Upper lobe of right lung (tissue), 1 donor: ENCODE measurements around the gene TMSB10. TPM values are rescaled to one million over a fixed set of nuclear protein-coding genes. Genes with fewer than 3 reads are reported as not detected.
"Not testable (repeated sequence)": the region's sequence is repeated elsewhere in the genome, so short reads cannot be mapped to it uniquely, and the experiment has no call there.

Source experiments
- ATAC-seq: fragments of 200-7000 bp; cut with Tn5 transposase; one replicate; pipeline ENCODE4 v1.9.1; 2020; ENCODE audit warnings: mild to moderate bottlenecking, moderate library complexity
- DNase-seq: peaks from one replicate; pipeline ENCODE4 v3.0.0-alpha.2; 2020
- H3K27ac ChIP-seq: fragments of 200-600 bp; one replicate; pipeline ENCODE4 v1.8.0; 2022
- H3K27me3 ChIP-seq: fragments of 200-600 bp; one replicate; pipeline ENCODE4 v1.8.0; 2022; ENCODE audit warnings: mild to moderate bottlenecking
- H3K36me3 ChIP-seq: fragments of 200-600 bp; one replicate; pipeline ENCODE4 v1.8.0; 2022
- H3K4me1 ChIP-seq: fragments of 200-600 bp; one replicate; pipeline ENCODE4 v1.8.0; 2022
- H3K4me3 ChIP-seq: fragments of 200-600 bp; one replicate; pipeline ENCODE4 v1.8.0; 2022; ENCODE audit warnings: mild to moderate bottlenecking
- H3K9me3 ChIP-seq: fragments of 200-600 bp; one replicate; pipeline ENCODE4 v1.8.0; 2022
- CTCF ChIP-seq: fragments of 200-600 bp; IDR thresholded peaks from one replicate; pipeline ENCODE4 v1.8.0; 2022; ENCODE audit warnings: antibody characterized with exemption
- intact Hi-C: fragments of 100-400 bp; cut with DNase I; formaldehyde crosslinking; loops from one replicate; pipeline ENCODE4 v1.11.0; 2022
- total RNA-seq: library from RNA; stranded (reverse); fragmentation: NEBNext Ultra II Directional; extraction: Animal tissue kit (Norgen Biotek cat#: 25700); gene quantifications from one replicate; pipeline ENCODE4 v1.2.1, GENCODE V29; 2021
- donor health status: DM: no; HTN: yes; CAD: no; lungs with severe emphysema.

TMSB10 gene
- total RNA-seq, 1 donor from 2014 or later, result 1,558 TPM

GRCh38 chr2:84940088-84940470 lies 34.6 kb downstream of the TMSB10 start:
- Histone ChIP-seq H3K27ac (peak overlapping the region; percentile 36), H3K4me1 (no peaks in the 10 kb centered on the region), H3K9me3 (no peaks in the 10 kb centered on the region), H3K27me3 (no peaks in the 10 kb centered on the region), H3K4me3 (no peak overlapping the region), H3K36me3 (no peaks in the 10 kb centered on the region)
- no peak for DNase-seq
- TF ChIP-seq CTCF, result no peak
- no peak for ATAC-seq
- intact Hi-C loops, result no loop called here

GRCh38 chr2:84940831-84941412 lies 35.5 kb downstream of the TMSB10 start:
- Histone ChIP-seq H3K27me3 (no peaks in the 10 kb centered on the region), H3K4me3 (no peak overlapping the region), H3K9me3 (no peaks in the 10 kb centered on the region), H3K27ac (no peak overlapping the region), H3K36me3 (no peaks in the 10 kb centered on the region), H3K4me1 (peaks cover 3% of the 10 kb centered on the region)
- no peak for TF ChIP-seq CTCF
- ATAC-seq (peak; percentile 19), DNase-seq (no peak)
- intact Hi-C loops, result no loop called here

- H3K9me3 ChIP-seq, result no peaks in the 10 kb centered on the region
- TF ChIP-seq CTCF, result no peak
- H3K27ac ChIP-seq, result no peak overlapping the region
- intact Hi-C loops, result no loop called here
- DNase-seq (no peak), ATAC-seq (no peak)
- no peak overlapping the region for H3K4me3 ChIP-seq
- no peaks in the 10 kb centered on the region for H3K27me3 ChIP-seq
- H3K4me1 ChIP-seq, result peaks cover 3% of the 10 kb centered on the region
- no peaks in the 10 kb centered on the region for H3K36me3 ChIP-seq
Measured at GRCh38 chr2:84942166-84942565, 36.7 kb downstream of the TMSB10 start.

- TF ChIP-seq CTCF, result no peak
- no peaks in the 10 kb centered on the region for H3K27me3 ChIP-seq
- no peak overlapping the region for H3K4me3 ChIP-seq
- H3K36me3 ChIP-seq, result no peaks in the 10 kb centered on the region
- intact Hi-C loops, result no loop called here
- H3K9me3 ChIP-seq, result no peaks in the 10 kb centered on the region
- no peak for ATAC-seq
- no peak overlapping the region for H3K27ac ChIP-seq
- no peak for DNase-seq
- peaks cover 3% of the 10 kb centered on the region for H3K4me1 ChIP-seq
Measured at GRCh38 chr2:84942964-84943421, 37.5 kb downstream of the TMSB10 start.

GRCh38 chr2:84944295-84944909 lies 38.9 kb downstream of the TMSB10 start:
- intact Hi-C loops, result no loop called here

GRCh38 chr2:84945838-84946203 lies 40.4 kb downstream of the TMSB10 start:
- H3K27me3 ChIP-seq, H3K4me3 ChIP-seq, H3K4me1 ChIP-seq, H3K9me3 ChIP-seq, intact Hi-C loops, H3K36me3 ChIP-seq, DNase-seq, H3K27ac ChIP-seq, ATAC-seq: not testable (repeated sequence)

More at GRCh38 chr2:84944295-84944909, 38.9 kb downstream of the TMSB10 start:
- Histone ChIP-seq H3K27ac (no peak overlapping the region), H3K36me3 (no peaks in the 10 kb centered on the region), H3K4me1 (peaks cover 3% of the 10 kb centered on the region), H3K27me3 (no peaks in the 10 kb centered on the region), H3K4me3 (no peak overlapping the region), H3K9me3 (no peaks in the 10 kb centered on the region)
- no peak for ATAC-seq
- no peak for DNase-seq
- TF ChIP-seq CTCF, result no peak
